Hepatocyte (in vitro differentiated cells): ENCODE measurements around the gene PDSS2.

Source experiments
- CTCF ChIP-seq: fragments of 200-600 bp; sonication (generic); IDR thresholded peaks from 2 replicates; pipeline ENCODE4 v1.5.1; 2016; ENCODE audit warnings: antibody characterized with exemption, mild to moderate bottlenecking; ENCODE audit not compliant: poor library complexity
- EZH2 ChIP-seq: fragments of 200-600 bp; sonication (generic); IDR thresholded peaks from 2 replicates; pipeline ENCODE4 v1.6.1; 2016; ENCODE audit warnings: antibody characterized with exemption, mild to moderate bottlenecking, borderline replicate concordance
- EZH2phosphoT487 ChIP-seq: fragments of 200-600 bp; sonication (generic); IDR thresholded peaks from one replicate; pipeline ENCODE4 v1.6.1; 2018; ENCODE audit warnings: antibody characterized with exemption, mild to moderate bottlenecking, low read depth, moderate library complexity; ENCODE audit not compliant: unreplicated experiment, severe bottlenecking

DNA sequence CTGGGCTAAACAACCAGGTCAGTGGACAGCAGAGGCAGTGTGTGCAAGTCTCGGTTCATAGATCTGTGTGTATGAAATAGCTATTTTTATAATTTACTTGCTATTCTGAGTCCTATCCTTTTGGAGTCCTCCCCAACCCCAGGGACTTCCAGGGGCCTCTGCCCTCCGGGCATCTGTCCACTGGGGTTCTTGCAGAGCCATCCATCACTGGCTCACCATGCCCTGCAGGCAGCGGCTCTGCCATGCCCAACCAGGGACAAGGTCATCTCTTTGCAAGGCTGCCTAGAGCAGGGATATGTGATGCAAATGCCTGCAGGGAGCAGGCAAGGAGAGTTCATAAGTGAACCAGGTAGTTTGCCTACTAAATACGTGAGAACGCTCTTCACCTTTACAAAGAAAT is 333.6 kb downstream of the PDSS2 start:
- TF ChIP-seq EZH2 (no peak), CTCF (no peak), EZH2phosphoT487 (no peak)
